ENCODE data around the gene PNRC1. TPM values are rescaled to one million over a fixed set of nuclear protein-coding genes. Genes with fewer than 3 reads are reported as not detected.
"Not testable (repeated sequence)": the region's sequence is repeated elsewhere in the genome, so short reads cannot be mapped to it uniquely, and the experiment has no call there.

The PNRC1 gene
- total RNA-seq, 1 donor from 2014 or later = 51.2 TPM

- no peak for DNase-seq
- Mint-ChIP-seq H3K4me3 (no peak overlapping the region), H3K9me3 (no peaks in the 10 kb centered on the region), H3K27ac (no peak overlapping the region), H3K27me3 (peaks cover 1% of the 10 kb centered on the region), H3K36me3 (ENCODE audit: low read depth) (peaks cover 2% of the 10 kb centered on the region), H3K4me1 (peaks cover 4% of the 10 kb centered on the region)
- intact Hi-C loops (cut with micrococcal nuclease) = loop anchor here (2.0 kb wide), 1 partner anchor 18 kb away; the partner anchor contains the start of gene PNRC1
These were observed 17.9 kb downstream of the PNRC1 start for GRCh38 chr6:89098461-89098860.

- peaks cover 4% of the 10 kb centered on the region for H3K4me1 Mint-ChIP-seq
- H3K9me3 Mint-ChIP-seq = no peaks in the 10 kb centered on the region
- H3K27me3 Mint-ChIP-seq = peaks cover 1% of the 10 kb centered on the region
- no peak overlapping the region for H3K27ac Mint-ChIP-seq
- no peak for DNase-seq
- intact Hi-C loops (cut with micrococcal nuclease) = no loop called here
- H3K4me3 Mint-ChIP-seq = no peak overlapping the region
- peaks cover 2% of the 10 kb centered on the region for H3K36me3 Mint-ChIP-seq (ENCODE audit: low read depth)
These were observed 19.6 kb downstream of the PNRC1 start for GRCh38 chr6:89100114-89100513.

- Mint-ChIP-seq H3K27me3 (peaks cover 8% of the 10 kb centered on the region), H3K36me3 (ENCODE audit: low read depth) (no peaks in the 10 kb centered on the region), H3K27ac (no peak overlapping the region), H3K9me3 (no peaks in the 10 kb centered on the region), H3K4me3 (no peak overlapping the region), H3K4me1 (no peaks in the 10 kb centered on the region)
- DNase-seq = no peak
- intact Hi-C loops (cut with micrococcal nuclease) = no loop called here
These were observed 29.7 kb downstream of the PNRC1 start for GRCh38 chr6:89110284-89110683.

GRCh38 chr6:89111933-89112332 lies 31.4 kb downstream of the PNRC1 start:
- no peaks in the 10 kb centered on the region for H3K9me3 Mint-ChIP-seq
- H3K4me3 Mint-ChIP-seq = no peak overlapping the region
- H3K27me3 Mint-ChIP-seq = peaks cover 20% of the 10 kb centered on the region
- H3K4me1 Mint-ChIP-seq = peaks cover 2% of the 10 kb centered on the region
- no peak for DNase-seq
- no peak overlapping the region for H3K27ac Mint-ChIP-seq
- no peaks in the 10 kb centered on the region for H3K36me3 Mint-ChIP-seq (ENCODE audit: low read depth)
- intact Hi-C loops (cut with micrococcal nuclease) = no loop called here

GRCh38 chr6:89116702-89117101 lies 36.2 kb downstream of the PNRC1 start:
- H3K4me3 Mint-ChIP-seq = peak overlapping the region; percentile 85
- H3K36me3 Mint-ChIP-seq (ENCODE audit: low read depth) = peaks cover 2% of the 10 kb centered on the region
- peaks cover 6% of the 10 kb centered on the region for H3K4me1 Mint-ChIP-seq
- H3K9me3 Mint-ChIP-seq = no peaks in the 10 kb centered on the region
- peaks cover 36% of the 10 kb centered on the region for H3K27me3 Mint-ChIP-seq
- DNase-seq = no peak
- no peak overlapping the region for H3K27ac Mint-ChIP-seq
- intact Hi-C loops (cut with micrococcal nuclease) = loop anchor here (2.0 kb wide), 1 partner anchor 34 kb away; no protein-coding TSS in a partner anchor

- Mint-ChIP-seq H3K9me3 (no peaks in the 10 kb centered on the region), H3K4me3 (peak within 1 kb of the TSS; percentile 85), H3K27ac (no peak within 1 kb of the TSS), H3K4me1 (peaks cover 6% of the 10 kb centered on the region), H3K36me3 (ENCODE audit: low read depth) (peaks cover 2% of the 10 kb centered on the region), H3K27me3 (peaks cover 39% of the 10 kb centered on the region)
- intact Hi-C loops (cut with micrococcal nuclease) = loop anchor here (2.0 kb wide), 1 partner anchor 35 kb away; no protein-coding TSS in a partner anchor
- peak; percentile 73 for DNase-seq
These were observed 36.9 kb downstream of the PNRC1 start, which contains the start of gene SRSF12 for GRCh38 chr6:89117211-89118108. Gene SRSF12, minus strand, starts transcription at chr6:89118071. Its CDS starts 184 bp downstream, at chr6:89117887.

GRCh38 chr6:89118931-89119330 lies 38.4 kb downstream of the PNRC1 start:
- intact Hi-C loops (cut with micrococcal nuclease) = no loop called here
- Mint-ChIP-seq H3K9me3 (no peaks in the 10 kb centered on the region), H3K27me3 (peaks cover 39% of the 10 kb centered on the region), H3K27ac (no peak overlapping the region), H3K4me1 (peaks cover 6% of the 10 kb centered on the region), H3K36me3 (ENCODE audit: low read depth) (peaks cover 2% of the 10 kb centered on the region), H3K4me3 (peak overlapping the region; percentile 45)
- no peak for DNase-seq

- Mint-ChIP-seq H3K36me3 (ENCODE audit: low read depth) (peaks cover 2% of the 10 kb centered on the region), H3K9me3 (no peaks in the 10 kb centered on the region), H3K4me3 (no peak overlapping the region), H3K27me3 (peaks cover 37% of the 10 kb centered on the region), H3K4me1 (peaks cover 6% of the 10 kb centered on the region), H3K27ac (no peak overlapping the region)
- DNase-seq = no peak
- intact Hi-C loops (cut with micrococcal nuclease) = loop anchor here (5.0 kb wide), 1 partner anchor 122 kb away; no protein-coding TSS in a partner anchor
These were observed 39.8 kb downstream of the PNRC1 start for GRCh38 chr6:89120371-89120770.

GRCh38 chr6:89121934-89122333 lies 41.4 kb downstream of the PNRC1 start:
- Mint-ChIP-seq H3K27ac (no peak overlapping the region), H3K4me1 (peaks cover 4% of the 10 kb centered on the region), H3K4me3 (no peak overlapping the region), H3K36me3 (ENCODE audit: low read depth) (peaks cover 2% of the 10 kb centered on the region), H3K9me3 (no peaks in the 10 kb centered on the region), H3K27me3 (peaks cover 26% of the 10 kb centered on the region)
- intact Hi-C loops (cut with micrococcal nuclease) = loop anchor here (2.0 to 5.0 kb wide), 2 partner anchors 120 to 247 kb away; no protein-coding TSS in a partner anchor
- no peak for DNase-seq

- Mint-ChIP-seq H3K9me3 (no peaks in the 10 kb centered on the region), H3K4me1 (no peaks in the 10 kb centered on the region), H3K36me3 (ENCODE audit: low read depth) (no peaks in the 10 kb centered on the region), H3K27ac (no peak overlapping the region), H3K27me3 (peaks cover 23% of the 10 kb centered on the region), H3K4me3 (no peak overlapping the region)
- peak; percentile 67 for DNase-seq
- intact Hi-C loops (cut with micrococcal nuclease) = loop anchor here (2.0 to 5.0 kb wide), 2 partner anchors 120 to 246 kb away; no protein-coding TSS in a partner anchor
These were observed 42.1 kb downstream of the PNRC1 start for GRCh38 chr6:89122625-89123024.

GRCh38 chr6:89128256-89128671 lies 47.7 kb downstream of the PNRC1 start:
- H3K36me3 Mint-ChIP-seq (ENCODE audit: low read depth); H3K4me1 Mint-ChIP-seq; H3K4me3 Mint-ChIP-seq; DNase-seq; intact Hi-C loops (cut with micrococcal nuclease); H3K27me3 Mint-ChIP-seq; H3K27ac Mint-ChIP-seq; H3K9me3 Mint-ChIP-seq: not testable (repeated sequence)

- Mint-ChIP-seq H3K4me1 (no peaks in the 10 kb centered on the region), H3K4me3 (no peak overlapping the region)
- intact Hi-C loops (cut with micrococcal nuclease) = no loop called here
These were observed 51.0 kb downstream of the PNRC1 start for GRCh38 chr6:89131599-89131998.

GRCh38 chr6:89132057-89132456 lies 51.5 kb downstream of the PNRC1 start:
- H3K4me3 Mint-ChIP-seq = no peak overlapping the region
- DNase-seq = no peak
- H3K4me1 Mint-ChIP-seq = no peaks in the 10 kb centered on the region
- no peak overlapping the region for H3K27ac Mint-ChIP-seq
- peaks cover 4% of the 10 kb centered on the region for H3K9me3 Mint-ChIP-seq
- intact Hi-C loops (cut with micrococcal nuclease) = no loop called here
- H3K27me3 Mint-ChIP-seq = peaks cover 5% of the 10 kb centered on the region
- H3K36me3 Mint-ChIP-seq (ENCODE audit: low read depth) = no peaks in the 10 kb centered on the region

More at GRCh38 chr6:89131599-89131998, 51.0 kb downstream of the PNRC1 start:
- Mint-ChIP-seq H3K27ac (no peak overlapping the region), H3K27me3 (peaks cover 6% of the 10 kb centered on the region), H3K36me3 (ENCODE audit: low read depth) (no peaks in the 10 kb centered on the region), H3K9me3 (peaks cover 4% of the 10 kb centered on the region)
- no peak for DNase-seq

- no peaks in the 10 kb centered on the region for H3K9me3 Mint-ChIP-seq
- H3K36me3 Mint-ChIP-seq (ENCODE audit: low read depth) = no peaks in the 10 kb centered on the region
- no peak overlapping the region for H3K4me3 Mint-ChIP-seq
- no peaks in the 10 kb centered on the region for H3K4me1 Mint-ChIP-seq
- H3K27ac Mint-ChIP-seq = no peak overlapping the region
- H3K27me3 Mint-ChIP-seq = peaks cover 2% of the 10 kb centered on the region
- intact Hi-C loops (cut with micrococcal nuclease) = no loop called here
- DNase-seq = no peak
These were observed 53.4 kb downstream of the PNRC1 start for GRCh38 chr6:89133981-89134380.
